ENCODE results near the gene PTGER4. TPM values are rescaled to one million over a fixed set of nuclear protein-coding genes. Genes with fewer than 3 reads are reported as not detected.

Gene PTGER4
- total and polyA plus RNA-seq, 4 donors = 0.60 to 6.8 (median 2.8) TPM

DNA sequence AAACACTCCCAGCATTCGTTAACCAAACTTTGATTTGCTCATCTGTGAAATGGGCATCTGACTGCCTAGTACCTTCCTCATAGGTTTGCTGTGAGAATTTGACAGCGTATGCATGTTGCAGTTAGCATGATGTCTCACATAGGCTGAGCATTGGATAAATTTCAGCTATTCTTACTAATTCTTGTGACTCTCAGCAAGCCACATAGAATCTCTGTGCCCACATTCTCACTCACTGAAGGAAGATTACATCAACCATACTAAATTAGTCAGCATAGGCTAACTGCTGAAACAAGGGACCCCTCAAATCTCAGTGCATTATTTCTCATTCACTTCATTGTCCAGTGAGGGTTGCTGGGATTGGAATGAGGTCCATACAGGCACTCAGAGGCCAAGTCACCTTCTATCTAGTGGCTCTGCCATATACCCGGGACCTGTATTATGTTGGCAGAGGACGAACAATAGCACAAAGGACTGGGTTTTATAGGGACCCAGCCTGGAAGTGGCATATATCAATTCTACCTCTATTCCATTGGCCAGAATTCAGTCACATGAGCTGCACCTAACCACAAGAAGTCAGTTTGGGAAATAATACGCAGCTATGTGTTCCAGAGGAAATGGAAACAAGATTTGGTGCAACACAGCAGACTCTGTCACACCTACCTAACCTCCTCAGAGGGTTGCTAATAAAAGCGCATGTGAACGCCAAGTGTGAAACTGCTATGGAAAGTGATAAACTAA, 4.2 kb upstream of the PTGER4 start:
- H3K9me3 ChIP-seq (ENCODE audit: control insufficient read depth in 4 of 4, low read length in 3 of 4) = no peaks in the 10 kb centered on the region
- no peaks in the 10 kb centered on the region for H3K36me3 ChIP-seq (ENCODE audit: control insufficient read depth in 4 of 4, insufficient read depth in 3 of 4, low read depth in 1 of 4, low read length in 3 of 4)
- no peak overlapping the region for H3K4me3 ChIP-seq (ENCODE audit: low read depth in 1 of 3, low read length in 3 of 3)
- H3K27me3 ChIP-seq (ENCODE audit: control insufficient read depth in 4 of 4, insufficient read depth in 4 of 4, low read length in 3 of 4) = peaks cover 0 to 3% (median under 1%) of the 10 kb centered on the region in 4 donors
- H3K9ac ChIP-seq (ENCODE audit: low read depth in 1 of 2, low read length in 2 of 2) = no peak overlapping the region
- 85% methylated on average over 7 of the region's 7 CpGs for WGBS
- TF ChIP-seq, protein P1, sequence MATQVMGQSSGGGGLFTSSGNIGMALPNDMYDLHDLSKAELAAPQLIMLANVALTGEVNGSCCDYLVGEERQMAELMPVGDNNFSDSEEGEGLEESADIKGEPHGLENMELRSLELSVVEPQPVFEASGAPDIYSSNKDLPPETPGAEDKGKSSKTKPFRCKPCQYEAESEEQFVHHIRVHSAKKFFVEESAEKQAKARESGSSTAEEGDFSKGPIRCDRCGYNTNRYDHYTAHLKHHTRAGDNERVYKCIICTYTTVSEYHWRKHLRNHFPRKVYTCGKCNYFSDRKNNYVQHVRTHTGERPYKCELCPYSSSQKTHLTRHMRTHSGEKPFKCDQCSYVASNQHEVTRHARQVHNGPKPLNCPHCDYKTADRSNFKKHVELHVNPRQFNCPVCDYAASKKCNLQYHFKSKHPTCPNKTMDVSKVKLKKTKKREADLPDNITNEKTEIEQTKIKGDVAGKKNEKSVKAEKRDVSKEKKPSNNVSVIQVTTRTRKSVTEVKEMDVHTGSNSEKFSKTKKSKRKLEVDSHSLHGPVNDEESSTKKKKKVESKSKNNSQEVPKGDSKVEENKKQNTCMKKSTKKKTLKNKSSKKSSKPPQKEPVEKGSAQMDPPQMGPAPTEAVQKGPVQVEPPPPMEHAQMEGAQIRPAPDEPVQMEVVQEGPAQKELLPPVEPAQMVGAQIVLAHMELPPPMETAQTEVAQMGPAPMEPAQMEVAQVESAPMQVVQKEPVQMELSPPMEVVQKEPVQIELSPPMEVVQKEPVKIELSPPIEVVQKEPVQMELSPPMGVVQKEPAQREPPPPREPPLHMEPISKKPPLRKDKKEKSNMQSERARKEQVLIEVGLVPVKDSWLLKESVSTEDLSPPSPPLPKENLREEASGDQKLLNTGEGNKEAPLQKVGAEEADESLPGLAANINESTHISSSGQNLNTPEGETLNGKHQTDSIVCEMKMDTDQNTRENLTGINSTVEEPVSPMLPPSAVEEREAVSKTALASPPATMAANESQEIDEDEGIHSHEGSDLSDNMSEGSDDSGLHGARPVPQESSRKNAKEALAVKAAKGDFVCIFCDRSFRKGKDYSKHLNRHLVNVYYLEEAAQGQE (IDR thresholded peaks at IDR 0.05) = no peak
- TF ChIP-seq, protein P2, sequence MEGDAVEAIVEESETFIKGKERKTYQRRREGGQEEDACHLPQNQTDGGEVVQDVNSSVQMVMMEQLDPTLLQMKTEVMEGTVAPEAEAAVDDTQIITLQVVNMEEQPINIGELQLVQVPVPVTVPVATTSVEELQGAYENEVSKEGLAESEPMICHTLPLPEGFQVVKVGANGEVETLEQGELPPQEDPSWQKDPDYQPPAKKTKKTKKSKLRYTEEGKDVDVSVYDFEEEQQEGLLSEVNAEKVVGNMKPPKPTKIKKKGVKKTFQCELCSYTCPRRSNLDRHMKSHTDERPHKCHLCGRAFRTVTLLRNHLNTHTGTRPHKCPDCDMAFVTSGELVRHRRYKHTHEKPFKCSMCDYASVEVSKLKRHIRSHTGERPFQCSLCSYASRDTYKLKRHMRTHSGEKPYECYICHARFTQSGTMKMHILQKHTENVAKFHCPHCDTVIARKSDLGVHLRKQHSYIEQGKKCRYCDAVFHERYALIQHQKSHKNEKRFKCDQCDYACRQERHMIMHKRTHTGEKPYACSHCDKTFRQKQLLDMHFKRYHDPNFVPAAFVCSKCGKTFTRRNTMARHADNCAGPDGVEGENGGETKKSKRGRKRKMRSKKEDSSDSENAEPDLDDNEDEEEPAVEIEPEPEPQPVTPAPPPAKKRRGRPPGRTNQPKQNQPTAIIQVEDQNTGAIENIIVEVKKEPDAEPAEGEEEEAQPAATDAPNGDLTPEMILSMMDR (IDR thresholded peaks at IDR 0.05; ENCODE audit: low read depth, low read length, missing input control) = no peak
- TF ChIP-seq SP1 (IDR thresholded peaks at IDR 0.05) (no peak), FOXA1 (IDR thresholded peaks at IDR 0.05) (no peak), HNF4A (conservative IDR thresholded peaks at IDR 0.05) (no peak), HNF4G (IDR thresholded peaks at IDR 0.05) (no peak), TAF1 (conservative IDR thresholded peaks at IDR 0.05) (no peak), FOXA2 (IDR thresholded peaks at IDR 0.05) (no peak), NR2F2 (IDR thresholded peaks at IDR 0.05) (no peak), RXRA (IDR thresholded peaks at IDR 0.05) (no peak), EGR1 (IDR thresholded peaks at IDR 0.05; ENCODE audit: low read depth in 2 of 2) (no peak), YY1 (IDR thresholded peaks at IDR 0.05) (no peak), JUND (IDR thresholded peaks at IDR 0.05) (no peak), RAD21 (IDR thresholded peaks at IDR 0.05) (no peak)
- TF ChIP-seq, protein P3, sequence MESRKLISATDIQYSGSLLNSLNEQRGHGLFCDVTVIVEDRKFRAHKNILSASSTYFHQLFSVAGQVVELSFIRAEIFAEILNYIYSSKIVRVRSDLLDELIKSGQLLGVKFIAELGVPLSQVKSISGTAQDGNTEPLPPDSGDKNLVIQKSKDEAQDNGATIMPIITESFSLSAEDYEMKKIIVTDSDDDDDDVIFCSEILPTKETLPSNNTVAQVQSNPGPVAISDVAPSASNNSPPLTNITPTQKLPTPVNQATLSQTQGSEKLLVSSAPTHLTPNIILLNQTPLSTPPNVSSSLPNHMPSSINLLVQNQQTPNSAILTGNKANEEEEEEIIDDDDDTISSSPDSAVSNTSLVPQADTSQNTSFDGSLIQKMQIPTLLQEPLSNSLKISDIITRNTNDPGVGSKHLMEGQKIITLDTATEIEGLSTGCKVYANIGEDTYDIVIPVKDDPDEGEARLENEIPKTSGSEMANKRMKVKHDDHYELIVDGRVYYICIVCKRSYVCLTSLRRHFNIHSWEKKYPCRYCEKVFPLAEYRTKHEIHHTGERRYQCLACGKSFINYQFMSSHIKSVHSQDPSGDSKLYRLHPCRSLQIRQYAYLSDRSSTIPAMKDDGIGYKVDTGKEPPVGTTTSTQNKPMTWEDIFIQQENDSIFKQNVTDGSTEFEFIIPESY (IDR thresholded peaks at IDR 0.05) = no peak
- TF ChIP-seq, protein P4, sequence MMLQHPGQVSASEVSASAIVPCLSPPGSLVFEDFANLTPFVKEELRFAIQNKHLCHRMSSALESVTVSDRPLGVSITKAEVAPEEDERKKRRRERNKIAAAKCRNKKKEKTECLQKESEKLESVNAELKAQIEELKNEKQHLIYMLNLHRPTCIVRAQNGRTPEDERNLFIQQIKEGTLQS (IDR thresholded peaks at IDR 0.05) = no peak
- H3K4me1 ChIP-seq (ENCODE audit: control insufficient read depth in 4 of 4, insufficient read depth in 4 of 4, low read length in 3 of 4) = peaks cover 5 to 12% (median 11%) of the 10 kb centered on the region in 4 donors
- H3K27ac ChIP-seq (ENCODE audit: low read depth in 1 of 2, low read length in 2 of 2) = no peak overlapping the region
- DNase-seq (ENCODE audit: low spot score) = no peak
